GM12873 (cell line): ENCODE measurements around the gene C1orf115.

Source experiments
- TF ChIP-seq, protein P1 (sequence below): IDR thresholded peaks from 2 replicates; pipeline ENCODE4 v1.5.1; 2012; ENCODE audit warnings: low read depth, mild to moderate bottlenecking, moderate library complexity, low read length, control low read depth; ENCODE audit not compliant: insufficient read depth; ENCODE audit errors: missing control alignments

C1orf115 gene

DNA sequence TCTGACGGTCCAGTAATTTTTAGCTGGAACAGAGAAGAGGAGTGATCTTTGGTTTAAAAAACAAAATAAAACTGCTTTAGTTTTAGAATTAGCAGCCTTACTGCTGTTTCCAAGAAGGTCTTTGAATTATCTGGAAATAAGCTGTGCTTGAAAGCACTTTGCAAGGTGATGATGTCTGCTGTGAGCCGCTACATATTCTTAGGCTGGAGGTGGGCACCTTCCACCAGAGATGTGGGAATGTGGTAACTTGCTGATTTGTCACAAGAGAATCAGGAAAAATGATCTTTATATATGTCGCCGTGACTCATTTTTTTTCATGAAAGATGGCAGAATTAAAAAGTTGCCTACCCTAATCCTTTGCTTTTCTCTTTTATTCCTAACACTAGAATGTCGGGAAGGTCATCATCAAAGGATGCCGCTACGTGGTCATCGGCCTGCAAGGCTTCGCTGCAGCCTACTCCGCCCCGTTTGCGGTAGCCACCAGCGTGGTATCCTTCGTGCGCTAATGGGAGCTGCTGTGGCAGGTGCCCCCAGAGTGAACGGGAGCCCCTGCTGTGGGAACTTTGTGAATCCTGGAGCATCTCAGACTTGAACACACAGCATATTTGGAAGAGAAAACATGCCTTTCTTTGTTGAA lies 6.2 kb downstream of the C1orf115 start:
- TF ChIP-seq, protein P1, sequence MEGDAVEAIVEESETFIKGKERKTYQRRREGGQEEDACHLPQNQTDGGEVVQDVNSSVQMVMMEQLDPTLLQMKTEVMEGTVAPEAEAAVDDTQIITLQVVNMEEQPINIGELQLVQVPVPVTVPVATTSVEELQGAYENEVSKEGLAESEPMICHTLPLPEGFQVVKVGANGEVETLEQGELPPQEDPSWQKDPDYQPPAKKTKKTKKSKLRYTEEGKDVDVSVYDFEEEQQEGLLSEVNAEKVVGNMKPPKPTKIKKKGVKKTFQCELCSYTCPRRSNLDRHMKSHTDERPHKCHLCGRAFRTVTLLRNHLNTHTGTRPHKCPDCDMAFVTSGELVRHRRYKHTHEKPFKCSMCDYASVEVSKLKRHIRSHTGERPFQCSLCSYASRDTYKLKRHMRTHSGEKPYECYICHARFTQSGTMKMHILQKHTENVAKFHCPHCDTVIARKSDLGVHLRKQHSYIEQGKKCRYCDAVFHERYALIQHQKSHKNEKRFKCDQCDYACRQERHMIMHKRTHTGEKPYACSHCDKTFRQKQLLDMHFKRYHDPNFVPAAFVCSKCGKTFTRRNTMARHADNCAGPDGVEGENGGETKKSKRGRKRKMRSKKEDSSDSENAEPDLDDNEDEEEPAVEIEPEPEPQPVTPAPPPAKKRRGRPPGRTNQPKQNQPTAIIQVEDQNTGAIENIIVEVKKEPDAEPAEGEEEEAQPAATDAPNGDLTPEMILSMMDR, result no peak

DNA sequence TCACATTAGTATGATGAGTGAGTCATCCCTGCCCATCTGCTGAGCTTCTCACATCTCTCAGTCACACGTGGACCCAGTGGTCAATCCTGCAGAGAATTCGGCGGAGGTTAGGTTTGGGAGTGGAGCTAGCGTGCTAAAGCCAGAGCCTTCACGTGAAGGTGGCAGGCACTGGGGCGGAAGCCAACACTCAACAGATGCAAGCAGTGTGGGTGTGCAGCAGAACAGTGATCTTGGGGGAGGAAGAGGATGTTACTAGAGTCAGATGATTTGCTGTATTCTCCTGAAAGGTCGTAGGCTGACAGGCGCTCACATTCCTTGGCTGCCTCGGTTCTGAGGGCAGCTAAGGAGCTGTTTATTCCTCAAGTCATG lies 6.7 kb downstream of the C1orf115 start:
- TF ChIP-seq, protein P1, result no peak

DNA sequence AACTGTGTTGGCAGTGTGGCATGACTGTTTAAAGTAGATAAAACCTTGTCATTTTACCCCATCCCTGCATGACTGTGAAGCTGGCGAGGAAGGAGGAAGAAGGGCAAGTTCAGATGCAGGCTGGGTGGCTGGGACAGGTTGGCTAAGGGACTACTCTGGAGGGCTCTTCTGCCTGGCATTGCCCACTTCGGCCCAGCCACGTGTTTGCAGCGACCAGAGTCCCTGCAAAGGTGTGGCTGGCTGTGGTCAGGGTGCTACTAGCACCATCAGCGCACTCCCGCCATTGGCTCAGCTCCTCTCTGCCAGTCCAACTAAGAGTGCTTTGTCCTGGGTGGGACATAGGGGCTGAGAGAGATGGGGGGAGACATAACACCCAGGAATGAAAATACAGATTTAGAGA lies 7.2 kb downstream of the C1orf115 start:
- TF ChIP-seq, protein P1, result no peak

DNA sequence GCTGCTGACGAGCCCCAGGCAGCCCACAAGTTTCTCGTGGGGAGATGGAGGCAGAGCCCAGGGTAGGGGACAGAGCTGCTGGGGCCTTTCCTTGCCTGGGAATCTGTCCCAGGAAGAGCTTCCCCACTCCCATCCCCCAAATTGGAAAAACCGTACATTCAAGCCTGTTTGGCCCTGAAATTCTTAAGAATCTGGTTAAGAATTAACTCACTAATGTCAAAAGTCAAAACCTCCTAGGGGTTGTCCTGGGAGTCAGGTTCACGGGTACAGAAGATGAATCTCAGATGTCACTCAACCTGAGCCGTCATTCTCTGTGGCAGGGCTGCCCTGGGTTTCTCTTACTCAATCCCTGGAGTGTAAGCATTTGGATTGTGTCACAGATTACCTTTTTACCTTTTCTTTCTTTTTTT lies 8.4 kb downstream of the C1orf115 start:
- TF ChIP-seq, protein P1, result no peak

DNA sequence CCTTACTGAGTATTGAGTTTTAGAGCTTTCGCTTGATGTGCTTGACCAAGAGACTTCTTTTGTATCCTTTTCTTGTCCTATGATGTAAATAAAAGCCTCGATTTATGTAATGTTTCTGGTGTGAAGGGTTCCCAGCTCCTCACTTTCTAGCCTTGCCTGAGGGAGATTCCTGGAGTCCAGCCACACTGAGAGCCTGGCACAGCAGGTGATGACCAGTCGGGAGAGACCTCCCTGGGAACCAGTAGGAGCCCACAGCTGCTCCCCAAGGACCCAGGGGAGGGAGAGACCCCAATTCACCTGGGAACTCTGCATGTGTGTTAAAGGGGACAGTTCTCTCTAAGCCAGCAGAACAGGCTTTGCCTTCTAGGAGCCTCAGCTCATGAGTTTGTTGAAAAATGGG lies 8.9 kb downstream of the C1orf115 start:
- TF ChIP-seq, protein P1, result no peak

DNA sequence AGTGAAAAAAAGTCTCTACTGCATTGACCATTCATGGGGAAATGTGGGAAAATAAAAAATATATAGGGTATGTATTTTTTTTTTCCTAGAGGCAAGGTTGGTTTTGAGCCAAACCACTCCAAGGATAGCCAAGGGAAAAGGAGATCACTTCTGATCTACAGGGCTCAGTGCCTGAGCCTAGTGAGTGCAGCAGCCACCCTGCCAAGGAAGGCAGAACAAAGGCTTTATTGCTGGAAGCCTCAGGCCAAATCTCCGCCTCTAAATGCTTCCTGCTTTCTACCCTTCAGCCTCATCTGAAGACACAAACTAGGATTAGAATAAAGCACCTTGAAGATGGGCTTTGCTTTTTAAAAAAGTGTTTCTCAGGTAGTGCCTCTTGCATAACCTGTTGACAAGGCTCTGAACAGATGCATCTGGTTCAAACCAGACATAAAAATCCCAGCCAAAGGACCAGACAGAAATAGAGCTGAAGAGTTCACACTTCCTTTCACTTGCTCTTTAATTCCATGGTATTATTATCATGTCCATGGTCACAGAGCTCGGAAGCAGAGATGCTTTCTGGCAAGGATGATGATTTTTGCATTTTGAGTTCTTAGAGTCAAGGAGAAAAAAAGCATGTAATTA lies 10.5 kb downstream of the C1orf115 start:
- TF ChIP-seq, protein P1, result no peak

DNA sequence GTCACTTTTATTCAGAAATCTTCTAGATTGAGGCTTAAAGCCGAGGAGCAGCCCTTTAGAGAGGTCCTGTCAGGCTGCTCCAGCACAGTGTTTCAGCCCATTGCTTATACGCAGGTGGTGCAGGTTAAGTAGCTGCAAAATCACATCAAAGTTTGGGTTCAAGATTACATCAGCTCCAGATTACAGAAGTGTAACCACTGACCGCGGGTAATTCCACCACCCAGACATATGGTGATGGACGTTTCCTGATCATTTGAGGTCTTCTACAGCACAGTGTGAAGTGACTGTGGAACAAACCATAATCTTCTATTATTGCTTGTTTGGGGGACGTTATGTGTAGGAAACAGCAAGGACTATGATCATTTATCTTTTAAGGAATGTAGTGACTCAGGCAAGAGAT lies 11.8 kb downstream of the C1orf115 start:
- TF ChIP-seq, protein P1, result no peak
